Measurements from ENCODE around the gene RTN1. TPM values are rescaled to one million over a fixed set of nuclear protein-coding genes. Genes with fewer than 3 reads are reported as not detected.

The RTN1 gene
- total and polyA plus RNA-seq, 2 donors from 2014 or later, result 4.5 to 5.1 TPM

DNA sequence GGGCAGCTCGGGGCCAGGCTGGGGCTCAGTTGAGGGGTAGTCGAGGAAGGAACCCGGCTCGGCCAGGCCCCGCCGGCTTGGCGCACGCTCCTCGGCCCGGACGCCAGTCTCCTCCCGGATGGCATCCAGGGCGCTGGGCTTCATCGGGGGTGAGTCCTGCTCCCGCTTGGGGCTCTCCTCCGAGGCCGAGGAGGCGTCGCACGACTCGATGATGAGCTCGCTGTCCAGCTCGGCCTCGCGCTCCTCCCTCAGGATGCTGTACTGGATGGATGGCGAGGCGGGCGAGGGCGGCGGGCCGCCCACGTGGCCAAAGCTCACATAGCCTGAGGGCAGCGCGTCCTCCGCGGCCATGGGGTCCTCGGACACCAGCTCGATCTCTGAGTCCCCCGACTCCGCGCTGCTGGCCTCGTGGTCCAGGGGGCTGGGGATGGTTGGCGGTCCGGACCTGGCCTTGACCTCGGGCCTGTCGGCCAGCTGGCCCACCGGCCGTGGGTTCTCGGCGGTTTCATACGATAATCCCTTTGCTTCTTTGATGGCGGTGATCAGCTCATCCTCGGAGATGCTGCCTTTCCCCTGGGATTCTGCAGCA, 143.4 kb downstream of the RTN1 start:
- no peaks in the 10 kb centered on the region for H3K4me1 ChIP-seq (ENCODE audit: control insufficient read depth in 2 of 3, insufficient read depth in 2 of 3, low read depth in 1 of 3, low read length in 3 of 3)
- FAIRE-seq, result no peak

DNA sequence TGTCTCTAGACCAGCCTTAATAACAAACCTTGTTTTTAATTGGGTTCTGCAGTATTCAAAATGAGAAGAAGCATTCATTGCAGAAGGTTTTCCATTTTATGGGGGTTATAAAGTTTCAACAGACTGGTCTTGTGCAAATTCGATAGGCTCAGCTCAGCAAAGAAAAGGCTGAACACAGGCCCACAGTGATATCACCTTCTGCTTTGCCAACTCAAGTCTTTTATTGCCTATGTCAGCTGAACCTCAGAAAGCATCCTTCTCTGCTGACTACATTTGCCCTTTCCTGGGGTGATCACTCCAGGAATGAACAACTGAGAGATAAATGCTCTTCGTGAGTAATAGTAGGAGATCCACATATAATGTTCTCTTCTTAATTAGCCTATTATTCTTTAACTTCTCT, 159.5 kb downstream of the RTN1 start:
- no peak for FAIRE-seq
- Histone ChIP-seq H3K9ac (ENCODE audit: low read length in 3 of 3) (no peak overlapping the region), H3K36me3 (ENCODE audit: control insufficient read depth in 2 of 3, insufficient read depth in 3 of 3, low read length in 3 of 3) (no peaks in the 10 kb centered on the region), H3K9me3 (ENCODE audit: control insufficient read depth in 2 of 3, insufficient read depth in 1 of 3, low read length in 3 of 3) (no peaks in the 10 kb centered on the region), H3K27me3 (ENCODE audit: control insufficient read depth, insufficient read depth, low read length) (no peaks in the 10 kb centered on the region), H3K4me1 (ENCODE audit: control insufficient read depth in 2 of 3, insufficient read depth in 2 of 3, low read depth in 1 of 3, low read length in 3 of 3) (no peaks in the 10 kb centered on the region), H3K4me3 (ENCODE audit: low read length in 3 of 3) (no peak overlapping the region), H3K27ac (ENCODE audit: low read depth in 2 of 2, low read length in 2 of 2) (no peak overlapping the region)
- intact Hi-C loops (cut with DNase I), result no loop called here
- no peak for DNase-seq
- TF ChIP-seq, protein P1, sequence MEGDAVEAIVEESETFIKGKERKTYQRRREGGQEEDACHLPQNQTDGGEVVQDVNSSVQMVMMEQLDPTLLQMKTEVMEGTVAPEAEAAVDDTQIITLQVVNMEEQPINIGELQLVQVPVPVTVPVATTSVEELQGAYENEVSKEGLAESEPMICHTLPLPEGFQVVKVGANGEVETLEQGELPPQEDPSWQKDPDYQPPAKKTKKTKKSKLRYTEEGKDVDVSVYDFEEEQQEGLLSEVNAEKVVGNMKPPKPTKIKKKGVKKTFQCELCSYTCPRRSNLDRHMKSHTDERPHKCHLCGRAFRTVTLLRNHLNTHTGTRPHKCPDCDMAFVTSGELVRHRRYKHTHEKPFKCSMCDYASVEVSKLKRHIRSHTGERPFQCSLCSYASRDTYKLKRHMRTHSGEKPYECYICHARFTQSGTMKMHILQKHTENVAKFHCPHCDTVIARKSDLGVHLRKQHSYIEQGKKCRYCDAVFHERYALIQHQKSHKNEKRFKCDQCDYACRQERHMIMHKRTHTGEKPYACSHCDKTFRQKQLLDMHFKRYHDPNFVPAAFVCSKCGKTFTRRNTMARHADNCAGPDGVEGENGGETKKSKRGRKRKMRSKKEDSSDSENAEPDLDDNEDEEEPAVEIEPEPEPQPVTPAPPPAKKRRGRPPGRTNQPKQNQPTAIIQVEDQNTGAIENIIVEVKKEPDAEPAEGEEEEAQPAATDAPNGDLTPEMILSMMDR (IDR thresholded peaks at IDR 0.05; ENCODE audit: borderline replicate concordance, extremely low read depth, insufficient read depth), result no peak

More for the DNA sequence above, 143.4 kb downstream of the RTN1 start:
- no peaks in the 10 kb centered on the region for H3K36me3 ChIP-seq (ENCODE audit: control insufficient read depth in 2 of 3, insufficient read depth in 3 of 3, low read length in 3 of 3)
- intact Hi-C loops (cut with DNase I), result no loop called here
- peak in 1 of 5 donors; percentile 74 for DNase-seq
- TF ChIP-seq, protein P1 (IDR thresholded peaks at IDR 0.05; ENCODE audit: borderline replicate concordance, extremely low read depth, insufficient read depth), result no peak
- no peak overlapping the region for H3K4me3 ChIP-seq (ENCODE audit: low read length in 3 of 3)
- no peaks in the 10 kb centered on the region for H3K9me3 ChIP-seq (ENCODE audit: control insufficient read depth in 2 of 3, insufficient read depth in 1 of 3, low read length in 3 of 3)
- no peak overlapping the region for H3K27ac ChIP-seq (ENCODE audit: low read depth in 2 of 2, low read length in 2 of 2)
- H3K9ac ChIP-seq (ENCODE audit: low read length in 3 of 3), result no peak overlapping the region
- H3K27me3 ChIP-seq (ENCODE audit: control insufficient read depth, insufficient read depth, low read length), result no peaks in the 10 kb centered on the region

DNA sequence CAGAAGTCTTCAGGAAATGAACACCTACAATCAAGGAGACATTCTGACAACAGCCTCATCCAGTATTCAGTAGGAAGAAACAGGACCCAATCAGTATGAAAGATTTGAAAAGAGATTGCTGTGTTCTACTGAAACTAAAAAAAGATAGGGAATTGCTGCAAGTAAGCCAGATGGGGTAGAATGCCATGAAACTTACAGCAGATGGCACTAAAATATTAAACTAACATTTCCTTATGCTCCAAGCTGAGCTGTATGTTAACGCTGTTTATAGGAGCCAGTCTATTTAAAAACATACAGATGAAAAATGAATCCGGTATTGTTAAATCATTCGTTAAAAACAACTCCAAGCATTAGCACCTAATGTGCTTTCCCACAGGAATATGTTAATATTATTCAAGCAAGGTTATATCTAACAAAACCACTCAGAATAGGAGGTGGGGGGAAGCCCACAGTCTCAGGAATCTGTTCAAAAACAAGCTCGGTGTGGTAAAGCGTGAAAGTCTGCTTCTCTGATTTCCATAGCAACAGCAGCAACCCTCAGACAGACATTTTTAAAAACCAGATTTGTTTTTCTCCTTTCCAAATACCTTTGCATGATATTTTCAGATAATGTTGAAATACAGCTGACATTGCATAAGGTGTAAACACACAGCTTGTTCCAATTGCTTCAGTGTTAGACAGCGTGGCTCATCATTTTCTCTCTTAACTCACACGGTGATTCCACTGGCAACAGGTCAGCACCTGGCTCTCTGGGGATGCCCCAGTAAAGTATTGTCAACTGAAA, 162.6 kb downstream of the RTN1 start:
- Histone ChIP-seq H3K27me3 (ENCODE audit: control insufficient read depth, insufficient read depth, low read length) (no peaks in the 10 kb centered on the region), H3K27ac (ENCODE audit: low read depth in 2 of 2, low read length in 2 of 2) (no peak overlapping the region), H3K4me3 (ENCODE audit: low read length in 3 of 3) (no peak overlapping the region), H3K36me3 (ENCODE audit: control insufficient read depth in 2 of 3, insufficient read depth in 3 of 3, low read length in 3 of 3) (no peaks in the 10 kb centered on the region), H3K9me3 (ENCODE audit: control insufficient read depth in 2 of 3, insufficient read depth in 1 of 3, low read length in 3 of 3) (no peaks in the 10 kb centered on the region), H3K9ac (ENCODE audit: low read length in 3 of 3) (no peak overlapping the region), H3K4me1 (ENCODE audit: control insufficient read depth in 2 of 3, insufficient read depth in 2 of 3, low read depth in 1 of 3, low read length in 3 of 3) (no peaks in the 10 kb centered on the region)
- intact Hi-C loops (cut with DNase I), result no loop called here
- FAIRE-seq, result no peak
- TF ChIP-seq, protein P1 (IDR thresholded peaks at IDR 0.05; ENCODE audit: borderline replicate concordance, extremely low read depth, insufficient read depth), result no peak
- peak in 2 of 5 donors; percentile 30 to 33 for DNase-seq

Measured in kidney (tissue), 14 donors.